HL-60/S4 treated with phorbol 12-myristate 13-acetate at 8.2 ng/mL for 4 days and 3 days (cell line): Measurements from ENCODE around the gene CARD11.

Experiments used
- in situ Hi-C: fragments of 300-500 bp; cut with MboI; formaldehyde crosslinking; loops from 2 replicates; pipeline ENCODE4 v1.15.0; 2022; ENCODE audit warnings: low sequenced_read_pairs

Gene CARD11

DNA sequence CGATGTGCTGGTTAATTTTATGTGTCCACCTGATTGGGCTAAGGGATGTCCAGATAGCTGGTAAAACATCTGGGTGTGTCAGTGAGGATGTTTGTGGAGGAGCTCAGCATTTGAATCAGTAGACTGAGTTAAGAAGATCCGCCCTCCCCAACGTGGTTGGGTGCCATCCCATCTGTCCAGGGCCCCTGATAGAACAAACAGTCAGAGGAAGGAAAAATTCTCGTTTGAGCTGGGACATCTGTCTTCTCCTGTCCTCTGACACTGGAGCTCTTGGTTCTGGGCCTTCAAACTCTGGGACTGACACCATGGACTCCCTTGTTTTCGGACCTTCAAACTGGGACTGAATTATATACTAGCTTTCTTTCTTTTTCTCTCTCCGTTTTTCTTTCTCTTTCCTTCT lies 59.6 kb downstream of the CARD11 start:
- in situ Hi-C loops, result no loop called here

DNA sequence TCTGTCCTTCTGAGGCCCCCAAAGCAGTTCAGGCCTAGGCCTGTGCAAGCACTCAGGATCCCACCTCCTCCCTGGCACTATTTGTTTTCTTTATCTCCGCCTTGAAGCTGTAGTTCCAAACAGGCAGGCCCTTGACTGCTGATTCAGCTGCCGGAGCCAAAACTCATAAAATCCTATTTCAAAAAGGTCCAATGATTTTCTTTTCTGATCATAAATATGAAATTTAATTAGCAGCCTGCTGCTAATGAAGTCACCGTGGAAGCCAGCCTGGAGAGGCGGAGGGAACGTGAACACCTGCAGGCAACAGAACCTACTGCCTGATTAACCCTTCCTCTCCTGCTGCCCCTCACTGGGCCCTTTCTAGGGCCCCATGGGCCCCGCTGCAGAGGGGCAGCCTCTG lies 60.1 kb downstream of the CARD11 start:
- in situ Hi-C loops, result no loop called here

DNA sequence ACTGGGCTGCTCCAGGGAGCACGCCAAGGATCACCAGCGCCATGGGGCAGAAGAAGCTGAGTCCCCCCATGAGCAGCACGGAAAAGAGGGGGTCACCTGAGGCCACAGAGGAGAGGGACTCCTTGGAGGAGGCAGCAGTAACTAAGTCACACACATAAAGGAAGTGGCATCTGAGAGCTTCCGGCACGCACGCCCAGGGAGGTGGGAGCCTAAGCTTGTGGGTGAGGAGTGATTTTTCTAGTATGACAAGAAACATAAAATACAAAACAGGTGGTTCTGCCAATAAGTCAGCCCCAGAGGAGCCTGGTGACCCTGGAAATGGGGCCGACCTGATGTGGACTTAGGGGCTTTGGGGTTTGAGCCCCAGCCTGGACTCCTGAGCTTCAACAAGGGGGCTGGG lies 60.8 kb downstream of the CARD11 start:
- in situ Hi-C loops, result no loop called here

DNA sequence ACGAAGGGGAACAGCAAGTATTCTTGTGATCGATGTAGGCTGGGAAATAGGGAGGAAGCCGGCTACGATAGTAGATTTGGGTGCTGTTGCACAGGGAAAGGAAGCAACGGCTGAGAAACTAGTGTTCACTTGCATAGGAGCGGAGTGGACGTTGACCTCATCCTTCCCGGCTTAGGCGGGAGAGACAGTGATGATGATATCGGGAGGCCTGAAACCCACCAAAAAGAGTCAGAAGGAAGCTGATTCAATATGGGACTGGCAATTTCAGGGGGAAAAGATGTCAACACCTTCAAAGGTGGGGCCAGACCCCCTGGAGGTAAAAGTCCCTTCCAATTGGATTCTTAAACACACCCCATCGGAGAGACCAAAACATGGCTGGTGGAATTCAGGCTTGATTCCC lies 61.3 kb downstream of the CARD11 start:
- in situ Hi-C loops, result no loop called here

GRCh38 chr7:2981103-2981480 lies 62.6 kb downstream of the CARD11 start:
- in situ Hi-C loops, result no loop called here

DNA sequence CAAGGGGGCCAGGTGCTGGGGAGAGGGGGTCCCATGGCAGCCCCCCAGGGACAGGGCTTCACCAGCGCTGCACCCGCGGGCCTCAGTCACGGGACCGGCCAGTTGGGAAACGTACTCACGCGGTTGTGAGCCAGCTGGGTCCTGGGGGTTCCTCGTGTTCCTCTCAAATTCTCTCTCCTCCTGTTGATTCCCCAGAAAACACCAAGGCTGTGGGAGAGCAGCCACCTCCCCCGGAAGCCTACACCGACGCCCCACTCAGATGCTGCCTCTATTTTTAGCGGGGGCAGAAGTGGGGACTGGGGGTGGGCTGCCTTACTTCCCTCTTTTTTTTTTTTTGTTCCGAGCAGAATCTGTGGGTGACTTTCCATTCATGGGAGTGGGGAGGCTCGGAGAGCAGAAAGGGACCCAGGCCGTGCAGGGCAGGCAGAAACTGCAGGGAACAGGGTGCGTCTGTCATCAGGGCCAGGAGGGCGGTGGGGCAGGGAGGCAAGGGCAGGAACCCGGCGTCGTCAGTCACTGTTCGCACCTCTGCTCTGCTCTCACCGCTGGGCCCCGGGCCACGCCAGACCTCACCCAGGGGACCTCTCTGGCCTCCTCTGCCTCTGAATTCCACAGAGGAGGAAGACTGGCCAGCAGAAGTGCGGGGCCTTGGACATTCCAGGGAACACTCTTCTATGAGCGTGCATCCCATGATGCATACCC lies 63.1 kb downstream of the CARD11 start:
- in situ Hi-C loops, result no loop called here

DNA sequence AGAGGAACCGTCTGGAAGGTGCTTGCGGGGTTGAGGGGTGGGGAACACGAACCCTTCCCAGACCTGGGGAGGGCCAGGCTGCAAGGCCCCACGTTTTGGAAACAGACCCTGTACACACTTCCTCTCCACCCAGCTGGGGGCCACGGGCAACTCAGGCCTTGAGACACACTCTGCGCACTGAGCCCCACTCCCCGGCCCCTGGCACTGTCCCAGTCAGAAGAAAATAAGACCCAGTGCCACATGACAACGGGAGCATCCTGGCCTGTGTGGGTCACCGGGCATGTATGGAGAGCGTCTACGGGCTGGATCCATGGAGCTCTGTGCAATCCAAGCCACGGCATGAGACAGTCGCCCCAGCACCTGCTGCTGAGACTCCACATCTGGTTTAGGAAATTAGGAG lies 63.7 kb downstream of the CARD11 start:
- in situ Hi-C loops, result no loop called here

DNA sequence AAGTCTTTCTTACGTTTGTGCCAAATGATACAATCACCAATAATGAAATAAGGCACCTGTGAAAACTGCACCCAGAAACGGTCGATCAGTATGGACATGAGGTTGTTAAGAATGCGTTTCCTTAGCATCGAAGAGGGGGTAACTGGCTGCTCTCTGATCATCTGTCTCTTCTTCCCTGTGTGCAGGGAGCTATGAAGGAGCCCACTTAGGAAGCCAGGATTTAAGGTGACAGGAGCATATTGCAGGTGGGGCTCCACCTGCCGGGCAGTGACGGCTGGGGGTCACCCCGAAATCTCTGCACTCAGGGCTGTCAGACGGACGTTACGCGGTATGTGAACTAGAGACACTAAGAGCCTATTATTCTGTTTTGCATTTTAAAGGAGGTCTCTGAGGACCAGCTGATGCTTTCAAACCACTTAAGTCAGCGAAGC lies 64.5 kb downstream of the CARD11 start:
- in situ Hi-C loops, result no loop called here

DNA sequence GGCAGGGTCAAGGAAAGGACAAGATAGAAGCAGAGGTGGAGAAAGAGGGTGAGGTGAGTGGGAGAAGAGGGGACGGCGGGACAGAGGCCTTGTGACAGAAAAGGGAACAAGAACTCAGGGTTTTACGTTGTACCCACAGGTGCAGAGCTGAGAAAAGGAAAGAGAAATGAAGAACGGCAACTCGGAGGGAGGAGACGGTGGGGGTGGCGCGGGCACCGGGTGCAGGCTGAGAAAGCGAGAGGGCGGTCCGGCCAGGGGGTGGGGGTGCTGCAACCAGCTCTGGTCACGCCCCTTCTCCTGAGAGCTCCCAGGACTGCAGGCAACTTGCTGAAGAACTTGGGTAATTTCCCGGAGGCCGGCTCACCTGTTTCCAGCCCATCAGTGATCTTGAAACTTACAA lies 65.3 kb downstream of the CARD11 start:
- in situ Hi-C loops, result no loop called here

- in situ Hi-C loops, result no loop called here
Measured at GRCh38 chr7:2975821-2976371, 67.8 kb downstream of the CARD11 start.

DNA sequence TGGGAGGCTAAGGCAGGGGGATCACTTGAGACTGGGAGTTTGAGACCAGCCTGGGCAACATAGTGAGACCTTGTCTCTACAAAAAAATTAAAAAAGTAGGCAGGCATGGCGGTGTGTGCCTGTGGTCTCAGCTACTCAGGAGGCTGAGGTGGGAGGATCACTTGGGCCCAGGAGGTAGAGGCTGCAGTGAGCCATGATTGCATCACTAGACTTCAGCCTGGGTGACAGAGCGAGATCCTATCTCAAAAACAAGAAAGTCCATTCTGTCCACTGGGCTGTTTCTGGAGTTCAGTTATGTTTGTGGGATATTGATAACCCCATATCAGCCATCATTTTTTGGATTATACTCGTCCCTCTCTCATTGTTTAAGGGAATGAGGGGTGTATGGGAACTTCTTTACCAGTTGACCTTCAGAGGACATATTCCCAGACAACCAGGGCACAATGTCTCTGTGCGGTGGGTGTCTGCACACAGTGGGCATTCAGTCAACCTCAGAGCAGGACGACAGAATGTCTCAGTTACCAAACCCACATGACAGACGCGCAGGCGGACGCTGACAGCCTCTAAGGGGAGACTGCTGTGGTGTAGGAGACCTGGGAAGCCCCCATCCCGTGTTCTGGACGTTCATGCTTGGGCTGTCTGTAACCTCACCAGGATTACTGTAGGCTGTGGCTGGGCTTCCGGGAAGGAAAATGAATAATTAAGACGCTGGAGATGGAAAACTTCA lies 69.4 kb downstream of the CARD11 start:
- in situ Hi-C loops, result no loop called here

GRCh38 chr7:2972835-2973161 lies 70.9 kb downstream of the CARD11 start:
- in situ Hi-C loops, result no loop called here

- in situ Hi-C loops, result no loop called here
Measured at GRCh38 chr7:2971914-2972834, 71.5 kb downstream of the CARD11 start.

GRCh38 chr7:2970861-2971260 lies 72.8 kb downstream of the CARD11 start:
- in situ Hi-C loops, result no loop called here

- in situ Hi-C loops, result no loop called here
Measured at GRCh38 chr7:2970307-2970664, 73.4 kb downstream of the CARD11 start.

DNA sequence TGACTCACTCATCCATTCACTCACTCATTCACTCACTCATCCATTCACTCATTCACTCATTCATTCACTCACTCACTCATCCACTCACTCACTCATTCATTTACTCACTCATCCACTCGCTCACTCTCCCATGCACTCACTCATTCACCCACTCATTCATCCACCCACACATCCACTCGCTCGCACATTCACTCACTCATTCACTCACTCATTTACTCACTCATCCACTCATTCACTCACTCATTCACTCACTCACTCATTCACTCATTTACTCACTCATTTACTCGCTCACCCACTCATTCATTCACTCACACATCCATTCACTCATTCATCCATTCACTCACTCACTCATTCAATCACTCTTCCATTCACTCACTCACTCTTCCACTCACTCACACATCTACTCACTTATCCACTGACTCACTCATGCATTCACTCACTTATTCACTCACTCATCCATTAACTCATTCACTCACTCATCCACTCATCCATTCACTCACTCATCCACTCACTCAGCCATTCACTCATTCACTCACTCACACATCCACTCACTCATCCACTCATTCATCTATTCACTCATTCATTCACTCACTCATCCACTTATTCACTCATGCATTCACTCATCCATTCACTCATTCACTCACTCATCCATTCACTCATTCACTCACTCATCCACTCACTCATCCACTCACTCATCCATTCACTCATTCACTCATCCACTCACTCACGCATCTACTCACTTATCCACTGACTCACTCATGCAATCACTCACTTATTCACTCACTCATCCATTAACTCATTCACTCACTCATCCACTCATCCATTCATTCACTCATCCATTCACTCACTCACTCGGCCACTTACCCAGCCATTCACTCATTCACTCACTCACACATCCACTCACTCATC lies 74.0 kb downstream of the CARD11 start:
- in situ Hi-C loops, result no loop called here

DNA sequence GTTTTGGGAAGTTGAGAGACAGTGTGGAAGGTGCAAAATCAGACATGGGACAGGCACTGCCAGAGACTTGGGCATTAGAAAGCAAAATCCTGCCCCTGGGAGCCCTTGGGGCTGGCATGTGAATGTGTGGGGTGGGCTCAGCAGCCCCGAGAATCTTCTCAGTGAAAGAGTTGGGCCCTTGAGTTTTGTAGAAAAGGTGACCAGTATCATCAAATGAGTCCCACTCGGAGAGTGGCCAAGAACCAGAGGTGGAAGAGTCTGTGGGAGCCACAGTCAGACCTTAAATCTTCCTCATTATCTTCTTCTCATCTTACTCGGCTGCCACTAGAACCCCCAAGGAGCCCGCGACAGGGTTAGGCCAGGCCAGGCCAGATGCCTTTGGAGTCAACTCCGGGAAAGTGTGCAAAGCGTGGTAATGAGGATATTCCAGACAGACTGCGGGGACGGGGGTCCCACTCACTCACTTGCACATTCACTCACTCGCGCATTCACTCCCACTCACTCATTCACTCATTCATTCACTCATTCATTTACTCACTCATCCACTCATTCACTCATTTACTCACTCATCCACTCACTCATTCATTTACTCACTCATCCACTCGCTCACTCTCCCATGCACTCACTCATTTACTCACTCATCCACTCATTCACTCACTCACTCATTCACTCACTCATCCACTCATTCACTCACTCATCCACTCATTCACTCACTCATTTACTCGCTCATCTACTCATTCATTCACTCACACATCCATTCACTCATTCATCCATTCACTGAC lies 74.9 kb downstream of the CARD11 start:
- in situ Hi-C loops, result no loop called here

- in situ Hi-C loops, result no loop called here
Measured at GRCh38 chr7:2968176-2968575, 75.5 kb downstream of the CARD11 start.

DNA sequence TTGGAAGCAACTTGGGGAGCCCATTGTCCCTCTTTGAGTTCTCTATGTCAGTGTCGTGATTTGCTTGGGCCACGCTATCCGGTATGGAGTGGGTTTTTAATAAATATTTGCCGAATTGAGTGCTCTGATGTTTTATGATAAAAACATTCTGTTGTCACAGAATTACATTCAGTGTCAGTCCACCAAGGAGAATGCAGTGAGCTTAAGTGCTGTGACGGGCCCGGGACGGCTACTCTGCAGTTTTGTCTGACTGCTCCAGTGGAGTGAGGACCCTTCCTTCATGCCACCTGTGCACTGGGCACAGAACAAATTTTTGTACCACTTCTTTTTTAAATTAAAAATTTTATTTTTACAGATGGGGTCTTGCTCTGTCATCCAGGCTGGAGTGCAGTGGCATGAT lies 76.0 kb downstream of the CARD11 start:
- in situ Hi-C loops, result no loop called here

DNA sequence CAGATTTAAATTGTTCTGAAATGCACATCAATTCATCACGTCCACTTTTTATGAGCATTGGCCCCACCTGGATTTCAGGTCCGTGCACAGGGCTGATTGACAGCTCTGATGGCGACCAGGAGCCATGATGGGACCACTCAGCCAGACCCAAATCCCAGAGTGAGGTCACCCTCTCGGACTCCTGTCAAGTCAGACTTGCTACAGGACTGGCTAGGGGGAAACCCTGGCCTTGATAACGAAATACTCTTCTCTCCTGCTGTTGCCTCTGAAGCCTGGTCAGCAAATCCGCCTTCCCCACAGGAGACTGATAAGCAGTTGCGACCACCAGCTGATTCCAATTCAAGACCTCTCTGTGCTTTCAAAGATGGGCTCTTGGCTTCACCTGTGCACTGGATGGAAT lies 76.4 kb downstream of the CARD11 start:
- in situ Hi-C loops, result no loop called here
